ENCODE data around the gene S1PR4.

GRCh38 chr19:3132971-3133792 lies 45.4 kb upstream of the S1PR4 start:
- TF ChIP-seq CTCF (IDR thresholded peaks at IDR 0.05) (no peak), EZH2 (IDR thresholded peaks at IDR 0.05; ENCODE audit: borderline replicate concordance, insufficient read depth, low read depth, low read length, poor library complexity, severe bottlenecking) (no peak)

Measured in B cell (primary cell).